ENCODE data around the gene PASK. TPM values are rescaled to one million over a fixed set of nuclear protein-coding genes. Genes with fewer than 3 reads are reported as not detected.

PASK gene
- total RNA-seq, 2 donors from 2014 or later = 108 to 163 TPM

- no peaks in the 10 kb centered on the region for H3K36me3 Mint-ChIP-seq (ENCODE audit: low read depth)
Measured at GRCh38 chr2:241062389-241063092, 86.7 kb downstream of the PASK start.

GRCh38 chr2:241061275-241061674, 88.0 kb downstream of the PASK start:
- Mint-ChIP-seq H3K4me1 (peaks cover 12% of the 10 kb centered on the region), H3K27me3 (no peaks in the 10 kb centered on the region), H3K27ac (no peak overlapping the region), H3K4me3 (no peak overlapping the region), H3K36me3 (ENCODE audit: low read depth) (no peaks in the 10 kb centered on the region)
- H3K9me3 ChIP-seq (ENCODE audit: control insufficient read depth, low read length, poor library complexity, severe bottlenecking) = no peaks in the 10 kb centered on the region
- DNase-seq = no peak
- no peak for ATAC-seq

More at GRCh38 chr2:241062389-241063092, 86.7 kb downstream of the PASK start:
- ATAC-seq (no peak), DNase-seq (no peak)
- Mint-ChIP-seq H3K27me3 (no peaks in the 10 kb centered on the region), H3K4me3 (no peak overlapping the region), H3K4me1 (peaks cover 11% of the 10 kb centered on the region), H3K27ac (no peak overlapping the region)
- no peaks in the 10 kb centered on the region for H3K9me3 ChIP-seq (ENCODE audit: control insufficient read depth, low read length, poor library complexity, severe bottlenecking)

Other genes with a start within 250 kb of the PASK start
- gene CROCC2, start 243.1 kb downstream of the PASK start, total RNA-seq = not detected
- gene SNED1, start 150.9 kb downstream of the PASK start, total RNA-seq = 10 to 100 TPM; 42.0 to 72.1 TPM
- 10 to 100 TPM; 66.7 to 82.9 TPM for gene MTERF4, start 47.2 kb downstream of the PASK start, total RNA-seq
- gene PPP1R7, start 995 bp upstream of the PASK start, total RNA-seq = 10 to 100 TPM; 40.0 to 54.8 TPM
- under 1 TPM; 0.16 to 0.20 TPM for gene ANO7, start 39.2 kb upstream of the PASK start, total RNA-seq
- 100 to 1,000 TPM; 136 to 175 TPM for gene HDLBP, start 166.2 kb upstream of the PASK start, total RNA-seq
- 100 to 1,000 TPM; 190 to 216 TPM for gene SEPTIN2, start 166.5 kb upstream of the PASK start, total RNA-seq
- 10 to 100 TPM; 18.0 to 28.1 TPM for gene FARP2, start 206.8 kb upstream of the PASK start, total RNA-seq

All from T-helper 17 cell (primary cell).